SU-DHL-6 (cell line): ENCODE data around the gene COL4A1.

Source experiments
- H2AFZ ChIP-seq: fragments of 200-600 bp; sonication (generic); 2 replicates; pipeline ENCODE4 v1.6.1; 2014; ENCODE audit warnings: low read depth, mild to moderate bottlenecking, moderate library complexity, mixed read lengths, antibody characterized with exemption, low read length; ENCODE audit not compliant: severe bottlenecking
- H3F3A ChIP-seq: fragments of 200-600 bp; shearing (Covaris generic); 2 replicates; pipeline ENCODE4 v1.6.0; 2016; ENCODE audit warnings: antibody characterized with exemption, mild to moderate bottlenecking; ENCODE audit not compliant: insufficient read depth
- H3K27ac ChIP-seq: fragments of 200-600 bp; sonication (generic); 2 replicates; pipeline ENCODE4 v1.5.1; 2016; ENCODE audit warnings: low read depth, mild to moderate bottlenecking, low read length, moderate library complexity, mixed read lengths
- H3K27me3 ChIP-seq: fragments of 200-600 bp; sonication (generic), shearing (Covaris generic); 2 replicates; pipeline ENCODE4 v1.6.0; 2014; ENCODE audit warnings: mild to moderate bottlenecking, low read length
- H3K36me3 ChIP-seq: fragments of 200-600 bp; sonication (generic); 2 replicates; pipeline ENCODE4 v1.6.1; 2014; ENCODE audit warnings: mild to moderate bottlenecking, low read length, mixed read lengths
- H3K4me2 ChIP-seq: fragments of 300-600, 200-600 bp; shearing (Covaris generic), sonication (generic); 2 replicates; pipeline ENCODE4 v1.6.0; 2014; ENCODE audit warnings: low read length, low read depth, mild to moderate bottlenecking; ENCODE audit not compliant: poor library complexity, severe bottlenecking
- H3K4me3 ChIP-seq: fragments of 200-600 bp; sonication (generic); 2 replicates; pipeline ENCODE4 v1.5.1; 2014; ENCODE audit warnings: antibody characterized with exemption, low read length, mild to moderate bottlenecking, mixed read lengths; ENCODE audit not compliant: insufficient read depth, poor library complexity, severe bottlenecking
- H3K79me2 ChIP-seq: fragments of 200-600 bp; sonication (generic); 2 replicates; pipeline ENCODE4 v1.6.1; 2014; ENCODE audit warnings: mild to moderate bottlenecking, low read length, moderate library complexity; ENCODE audit not compliant: insufficient read depth
- H3K9ac ChIP-seq: fragments of 200-600 bp; sonication (generic); 2 replicates; pipeline ENCODE4 v1.7.0; 2014; ENCODE audit warnings: mild to moderate bottlenecking, low read length
- H3K9me2 ChIP-seq: fragments of 200-600 bp; sonication (generic); replicated peaks from 2 replicates; pipeline ENCODE4 v1.6.1; 2014; ENCODE audit warnings: low read length; ENCODE audit not compliant: insufficient read depth
- H3K9me3 ChIP-seq: fragments of 200-600 bp; sonication (generic); 2 replicates; pipeline ENCODE4 v1.6.1; 2014; ENCODE audit warnings: low read length, mixed read lengths; ENCODE audit not compliant: insufficient read depth
- H4K20me1 ChIP-seq: fragments of 200-600 bp; sonication (generic); 2 replicates; pipeline ENCODE4 v1.6.1; 2014; ENCODE audit warnings: low read depth, mild to moderate bottlenecking, antibody characterized with exemption, low read length, moderate library complexity, mixed read lengths
- EZH2phosphoT487 ChIP-seq: fragments of 200-600 bp; sonication (generic), shearing (Covaris generic); conservative IDR thresholded peaks from 2 replicates; pipeline ENCODE4 v1.6.1; 2018; ENCODE audit warnings: mild to moderate bottlenecking, antibody characterized with exemption, low read length, moderate library complexity, mixed read lengths
- TF ChIP-seq, protein P1 (sequence below): fragments of 200-600 bp; sonication (generic); IDR thresholded peaks from one replicate; pipeline ENCODE4 v1.5.1; 2017; ENCODE audit warnings: antibody characterized with exemption, mild to moderate bottlenecking, low read length, moderate library complexity; ENCODE audit not compliant: insufficient read depth, poor library complexity, severe bottlenecking

The COL4A1 gene

DNA sequence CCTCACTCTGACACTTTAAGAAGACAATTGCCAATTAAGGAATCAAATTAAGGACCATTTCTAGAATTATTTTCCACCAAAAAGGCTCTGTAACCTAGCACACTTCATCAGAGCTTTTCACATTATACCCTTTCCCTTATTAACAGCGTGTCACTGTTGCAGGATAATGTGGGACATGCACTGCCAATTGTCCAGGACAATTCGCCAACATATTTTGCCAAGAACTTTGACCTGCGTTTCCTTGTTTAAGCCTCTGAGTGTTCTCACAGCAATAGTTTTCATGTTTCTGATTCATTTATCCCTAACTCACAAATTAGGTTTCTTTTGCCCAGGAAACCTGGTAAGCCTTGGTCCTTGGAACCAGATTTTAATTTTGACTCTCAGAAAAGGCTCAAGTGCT lies 13.3 kb downstream of the COL4A1 start:
- Histone ChIP-seq H4K20me1 (no peaks in the 10 kb centered on the region), H3K4me3 (no peak overlapping the region), H3K4me2 (no peak overlapping the region), H3F3A (no peaks in the 10 kb centered on the region), H3K36me3 (no peaks in the 10 kb centered on the region), H2AFZ (no peak overlapping the region), H3K27me3 (no peaks in the 10 kb centered on the region), H3K9me2 (no peaks in the 10 kb centered on the region), H3K79me2 (no peaks in the 10 kb centered on the region), H3K9ac (no peak overlapping the region), H3K9me3 (no peaks in the 10 kb centered on the region), H3K27ac (no peak overlapping the region)
- TF ChIP-seq, protein P1, sequence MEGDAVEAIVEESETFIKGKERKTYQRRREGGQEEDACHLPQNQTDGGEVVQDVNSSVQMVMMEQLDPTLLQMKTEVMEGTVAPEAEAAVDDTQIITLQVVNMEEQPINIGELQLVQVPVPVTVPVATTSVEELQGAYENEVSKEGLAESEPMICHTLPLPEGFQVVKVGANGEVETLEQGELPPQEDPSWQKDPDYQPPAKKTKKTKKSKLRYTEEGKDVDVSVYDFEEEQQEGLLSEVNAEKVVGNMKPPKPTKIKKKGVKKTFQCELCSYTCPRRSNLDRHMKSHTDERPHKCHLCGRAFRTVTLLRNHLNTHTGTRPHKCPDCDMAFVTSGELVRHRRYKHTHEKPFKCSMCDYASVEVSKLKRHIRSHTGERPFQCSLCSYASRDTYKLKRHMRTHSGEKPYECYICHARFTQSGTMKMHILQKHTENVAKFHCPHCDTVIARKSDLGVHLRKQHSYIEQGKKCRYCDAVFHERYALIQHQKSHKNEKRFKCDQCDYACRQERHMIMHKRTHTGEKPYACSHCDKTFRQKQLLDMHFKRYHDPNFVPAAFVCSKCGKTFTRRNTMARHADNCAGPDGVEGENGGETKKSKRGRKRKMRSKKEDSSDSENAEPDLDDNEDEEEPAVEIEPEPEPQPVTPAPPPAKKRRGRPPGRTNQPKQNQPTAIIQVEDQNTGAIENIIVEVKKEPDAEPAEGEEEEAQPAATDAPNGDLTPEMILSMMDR: no peak
- TF ChIP-seq EZH2phosphoT487: no peak

DNA sequence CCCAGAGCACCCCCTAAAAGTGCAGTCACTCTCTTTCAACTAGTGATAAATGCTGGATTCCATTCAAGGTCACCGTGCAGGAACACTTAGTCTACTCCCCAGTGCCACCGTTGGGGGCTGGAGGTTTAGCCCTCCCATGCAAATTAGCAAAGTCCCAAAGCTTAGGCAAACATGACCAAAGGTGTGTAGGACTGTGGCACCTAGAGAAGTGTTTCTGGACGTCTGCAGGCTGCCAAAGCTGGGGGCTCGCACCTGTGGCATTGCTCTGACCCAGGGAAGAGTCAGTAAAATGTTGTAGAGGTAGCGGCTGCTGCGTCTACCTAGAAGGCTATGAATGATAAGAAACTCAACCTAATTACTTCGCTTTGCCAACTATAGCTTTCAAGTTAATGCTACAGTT lies 13.9 kb downstream of the COL4A1 start:
- Histone ChIP-seq H3K27ac (no peak overlapping the region), H3K36me3 (no peaks in the 10 kb centered on the region), H3K9ac (no peak overlapping the region), H4K20me1 (no peaks in the 10 kb centered on the region), H2AFZ (no peak overlapping the region), H3K79me2 (no peaks in the 10 kb centered on the region), H3K4me3 (no peak overlapping the region), H3K4me2 (no peak overlapping the region), H3K9me3 (no peaks in the 10 kb centered on the region), H3K27me3 (no peaks in the 10 kb centered on the region), H3F3A (no peaks in the 10 kb centered on the region), H3K9me2 (no peaks in the 10 kb centered on the region)
- TF ChIP-seq, protein P1: no peak
- no peak for TF ChIP-seq EZH2phosphoT487

DNA sequence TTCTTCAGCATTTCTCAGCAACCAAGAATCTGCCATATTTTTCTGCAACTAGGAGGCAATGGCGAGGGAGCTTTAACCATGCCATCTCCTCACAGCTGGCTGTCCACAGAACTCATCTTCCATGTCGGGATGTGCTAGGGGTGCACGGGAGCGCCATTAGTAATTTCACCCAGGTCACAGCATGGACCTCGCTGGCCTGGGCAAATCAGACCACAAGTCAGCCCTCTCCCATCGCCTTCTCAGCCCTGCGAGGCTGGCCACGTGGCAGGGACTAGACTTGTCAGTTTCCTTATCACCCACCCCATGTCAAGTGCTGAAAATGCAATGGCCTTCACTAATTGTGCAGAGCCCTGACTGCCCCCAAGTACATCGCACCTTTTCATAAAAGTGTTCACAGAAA lies 15.7 kb downstream of the COL4A1 start:
- H3K9ac ChIP-seq: no peak overlapping the region
- H3K9me2 ChIP-seq: no peaks in the 10 kb centered on the region
- no peaks in the 10 kb centered on the region for H3K9me3 ChIP-seq
- TF ChIP-seq, protein P1: no peak
- TF ChIP-seq EZH2phosphoT487: no peak
- H3K27ac ChIP-seq: no peak overlapping the region
- H3K4me2 ChIP-seq: no peak overlapping the region
- H3K27me3 ChIP-seq: no peaks in the 10 kb centered on the region
- H3F3A ChIP-seq: no peaks in the 10 kb centered on the region
- H3K79me2 ChIP-seq: no peaks in the 10 kb centered on the region
- no peak overlapping the region for H2AFZ ChIP-seq
- no peaks in the 10 kb centered on the region for H3K36me3 ChIP-seq
- H4K20me1 ChIP-seq: no peaks in the 10 kb centered on the region
- no peak overlapping the region for H3K4me3 ChIP-seq
